HG03064 (cell line): ENCODE results near the gene NLRP14.

Source experiments
- ATAC-seq: cut with Tn5 transposase; IDR thresholded peaks from one replicate; pipeline ENCODE4 v1.9.1; 2021; ENCODE audit warnings: low read depth; ENCODE audit not compliant: unreplicated experiment

The NLRP14 gene

DNA sequence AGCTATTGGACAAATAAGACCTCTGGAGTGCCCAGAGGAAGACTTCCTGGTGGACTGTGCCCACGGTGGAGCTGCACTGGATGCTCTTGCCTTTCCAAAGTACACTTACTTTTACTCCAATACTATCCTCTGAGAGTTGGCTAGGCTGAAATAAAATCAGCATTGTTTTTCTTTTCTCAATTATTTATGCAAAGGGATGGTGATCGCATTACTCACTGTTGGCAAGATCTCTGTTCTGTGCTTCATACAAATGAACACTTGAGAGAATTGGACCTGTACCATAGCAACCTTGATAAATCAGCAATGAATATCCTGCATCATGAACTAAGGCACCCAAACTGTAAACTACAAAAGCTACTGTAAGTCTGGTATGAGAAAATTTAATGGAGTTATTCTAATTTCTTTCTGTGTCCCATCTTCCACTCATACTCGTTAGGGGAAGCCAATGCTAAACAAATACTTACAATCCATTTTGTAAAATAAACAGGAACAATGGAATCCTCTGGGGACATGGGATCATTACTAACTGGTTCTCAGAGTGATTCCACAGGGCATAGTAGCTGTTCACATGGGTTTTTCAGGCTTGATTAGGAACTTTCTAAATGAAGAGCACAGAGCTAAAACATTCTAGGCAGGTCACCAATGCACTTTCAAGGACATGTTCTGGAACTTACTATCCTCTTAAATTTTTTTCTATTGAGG is 26.3 kb downstream of the NLRP14 start:
- no peak for ATAC-seq

DNA sequence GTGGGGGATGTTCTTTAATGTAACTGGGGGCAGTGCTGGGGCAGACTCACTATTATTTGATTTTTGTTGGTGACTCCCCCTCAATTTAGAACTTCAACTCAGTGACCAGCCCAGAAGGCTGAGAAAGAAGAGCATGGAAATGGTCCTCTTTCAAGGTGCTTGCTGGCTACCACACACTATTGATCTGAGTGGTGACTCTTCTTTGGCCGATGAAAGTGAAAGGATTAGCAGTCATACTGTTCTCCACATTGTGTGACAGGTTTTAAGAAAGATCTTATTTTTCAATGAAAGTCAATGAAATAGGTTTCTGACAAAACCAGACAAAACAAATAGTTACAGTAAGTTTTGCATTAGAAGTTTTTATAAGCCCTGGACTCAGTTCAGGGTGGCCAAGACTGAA is 29.9 kb downstream of the NLRP14 start:
- no peak for ATAC-seq

DNA sequence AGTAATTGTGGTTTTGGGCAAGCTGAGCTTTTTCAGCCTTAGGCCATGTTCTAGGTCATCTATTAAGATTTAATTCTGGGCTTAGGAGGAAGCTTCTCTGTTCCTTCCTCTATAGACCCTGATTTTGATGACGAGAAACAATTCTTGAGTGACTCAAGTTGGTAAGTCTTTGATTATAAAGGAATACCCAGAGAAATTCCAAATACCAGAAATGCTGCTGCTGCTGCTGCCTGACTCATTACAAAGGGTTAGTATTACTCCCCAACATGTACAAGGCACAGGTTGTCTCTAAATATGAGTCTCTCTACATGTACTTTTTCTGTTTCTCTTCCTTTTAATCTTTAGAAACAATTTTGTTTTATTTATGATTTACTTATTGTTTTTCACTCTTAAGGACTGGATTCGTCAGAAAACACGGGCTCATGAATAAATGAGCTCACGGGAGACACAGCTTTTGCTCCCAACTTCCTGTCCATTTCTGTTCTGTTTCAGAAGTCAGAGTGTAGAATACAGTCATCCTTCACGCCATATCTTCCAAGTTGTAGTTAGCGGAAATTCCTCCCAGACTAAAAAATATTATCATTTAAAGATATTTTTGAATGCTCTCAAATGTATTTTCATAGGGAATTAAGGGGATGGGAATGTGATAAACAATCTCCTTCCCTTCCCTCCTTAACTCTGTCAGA is 36.7 kb downstream of the NLRP14 start:
- ATAC-seq, result no peak

- no peak for ATAC-seq
Measured at GRCh38 chr11:7057641-7058040, 37.4 kb downstream of the NLRP14 start.

- ATAC-seq, result no peak
Measured at GRCh38 chr11:7060868-7061267, 40.6 kb downstream of the NLRP14 start.

DNA sequence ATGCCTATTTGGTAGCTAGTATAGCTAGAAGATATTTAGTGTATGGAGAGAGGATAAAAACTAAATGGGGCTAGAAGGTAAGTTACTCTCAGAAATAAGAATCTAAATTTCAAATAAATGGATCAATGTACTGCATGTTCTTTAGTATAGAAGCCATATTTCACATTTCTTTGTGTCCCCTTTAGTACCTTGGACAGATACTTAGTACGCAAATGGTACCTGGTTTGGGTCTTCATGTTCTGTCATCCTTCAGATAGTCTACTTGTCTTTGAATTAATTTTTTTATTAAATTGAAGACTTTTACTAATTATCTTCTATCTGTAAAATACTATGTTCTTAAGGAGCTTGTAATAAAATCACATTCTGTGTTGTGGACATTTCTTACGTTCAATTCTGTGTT is 42.3 kb downstream of the NLRP14 start:
- ATAC-seq, result no peak

DNA sequence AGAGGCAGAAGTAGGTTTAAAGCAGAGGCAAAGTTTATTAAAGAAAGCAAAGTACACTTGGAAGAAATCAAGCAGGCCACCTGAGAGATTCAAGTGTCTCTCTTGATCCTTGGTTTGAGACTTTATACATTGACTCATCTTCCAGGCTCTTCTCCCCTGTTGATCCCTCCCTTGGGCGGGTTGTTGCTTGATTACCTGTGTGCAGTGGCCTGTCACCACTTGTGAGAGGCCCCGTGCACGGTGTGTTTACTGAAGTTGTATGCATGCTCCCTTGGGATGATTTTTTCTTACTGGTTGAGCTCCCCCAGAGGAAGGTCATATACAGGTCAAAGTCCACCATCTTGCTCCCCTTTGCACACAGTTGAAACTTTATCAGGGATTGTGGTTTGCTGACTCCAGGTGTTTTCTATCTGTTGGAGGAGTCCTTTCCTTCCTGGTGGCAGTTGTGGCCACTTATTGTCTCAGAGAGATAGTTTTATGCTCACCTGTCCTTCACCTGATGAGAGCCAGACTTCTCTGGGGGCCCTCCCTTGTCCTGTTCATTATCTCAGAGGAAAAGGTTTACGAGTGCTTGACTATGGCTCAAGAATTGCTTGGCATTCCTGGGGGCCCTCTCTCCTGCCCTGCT is 52.2 kb downstream of the NLRP14 start:
- ATAC-seq, result no peak

- ATAC-seq, result no peak
Measured at GRCh38 chr11:7077101-7077500, 56.8 kb downstream of the NLRP14 start.

- ATAC-seq, result no peak
Measured at GRCh38 chr11:7079545-7080135, 59.4 kb downstream of the NLRP14 start.

DNA sequence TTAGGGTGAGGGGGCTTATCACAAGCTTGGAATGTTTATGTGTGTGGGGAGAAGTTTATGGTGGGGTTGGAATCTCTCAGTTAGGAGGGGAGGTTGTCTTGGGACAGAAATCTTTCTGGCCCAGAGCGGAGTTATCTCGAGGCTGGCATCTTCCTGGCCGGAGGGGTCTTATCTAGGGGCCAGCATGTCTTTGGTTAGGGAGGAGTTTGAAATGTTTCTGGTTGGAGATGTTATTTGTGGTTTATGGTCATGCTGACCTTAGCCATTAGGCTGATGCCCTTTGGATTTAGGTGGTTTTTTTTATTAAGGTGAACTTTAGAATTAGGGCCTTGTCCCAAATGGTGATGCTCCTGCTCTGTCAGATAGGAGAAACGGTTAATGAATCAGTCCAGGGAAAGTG is 60.6 kb downstream of the NLRP14 start:
- ATAC-seq, result no peak

DNA sequence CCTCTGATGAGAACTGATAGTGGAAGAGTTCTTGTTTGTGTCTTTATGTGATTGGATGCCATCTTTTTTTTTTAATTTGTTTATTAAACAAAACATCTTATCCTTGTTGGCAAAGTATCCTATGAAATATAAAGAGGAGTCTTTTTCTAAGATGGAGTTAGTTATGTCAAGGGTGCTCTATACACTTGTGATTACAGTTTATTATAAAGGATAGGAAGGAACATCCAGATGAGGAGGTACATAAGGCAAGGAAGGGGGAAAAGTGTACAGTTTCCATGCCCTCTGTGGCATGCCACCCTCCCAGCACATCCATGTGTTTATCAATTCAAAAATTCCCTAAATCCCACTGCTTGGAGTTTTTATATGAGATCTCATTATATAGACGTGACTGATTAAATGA is 61.2 kb downstream of the NLRP14 start:
- ATAC-seq, result no peak

DNA sequence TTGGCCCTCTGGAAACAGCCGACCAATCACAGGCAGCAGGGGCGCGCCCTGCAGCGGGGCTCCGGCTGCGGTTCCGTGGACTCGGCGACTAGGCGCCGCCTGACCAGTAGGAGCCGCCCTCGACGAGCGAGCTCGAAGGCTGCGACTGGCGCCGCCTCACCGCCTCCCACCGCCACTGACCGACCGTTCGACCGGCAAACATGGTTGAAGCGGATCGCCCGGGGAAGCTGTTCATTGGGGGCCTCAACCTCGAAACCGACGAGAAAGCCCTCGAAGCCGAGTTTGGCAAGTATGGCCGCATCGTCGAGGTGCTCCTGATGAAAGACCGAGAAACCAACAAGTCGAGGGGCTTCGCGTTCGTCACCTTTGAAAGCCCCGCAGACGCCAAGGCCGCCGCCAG is 68.6 kb downstream of the NLRP14 start, which contains the start of gene RBMXL2:
Gene RBMXL2, plus strand, starts transcription at position 78 of the 400 bp plus-strand sequence. Its CDS starts 123 bp downstream, at position 201.
- no peak for ATAC-seq

GRCh38 chr11:7089328-7090251 is 69.3 kb downstream of the NLRP14 start:
- ATAC-seq, result no peak

GRCh38 chr11:7098235-7098832 is 78.1 kb downstream of the NLRP14 start:
- ATAC-seq, result peak; percentile 76

DNA sequence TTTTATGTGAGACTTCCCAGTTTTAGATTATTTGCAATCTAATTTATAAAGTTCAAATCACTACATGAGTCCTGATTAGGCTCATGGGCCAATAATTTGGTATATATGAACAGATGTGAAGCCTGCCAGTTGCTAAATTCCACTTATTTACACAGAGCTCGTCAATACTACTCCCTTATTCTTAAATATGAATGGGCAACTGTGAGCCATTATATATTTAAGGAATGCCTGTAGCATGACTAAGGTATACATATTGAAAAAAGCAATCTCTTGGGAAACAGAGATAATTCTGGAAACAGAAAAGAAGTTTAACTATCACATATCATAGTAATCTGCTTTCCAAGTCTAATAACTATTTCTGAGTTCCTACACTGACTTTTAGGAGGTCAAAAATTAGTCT is 95.5 kb downstream of the NLRP14 start:
- no peak for ATAC-seq

GRCh38 chr11:7116370-7116769 is 96.1 kb downstream of the NLRP14 start:
- no peak for ATAC-seq
